ENCODE data around the gene TUBGCP3.
"Not testable (repeated sequence)": the region's sequence is repeated elsewhere in the genome, so short reads cannot be mapped to it uniquely, and the experiment has no call there.

DNA sequence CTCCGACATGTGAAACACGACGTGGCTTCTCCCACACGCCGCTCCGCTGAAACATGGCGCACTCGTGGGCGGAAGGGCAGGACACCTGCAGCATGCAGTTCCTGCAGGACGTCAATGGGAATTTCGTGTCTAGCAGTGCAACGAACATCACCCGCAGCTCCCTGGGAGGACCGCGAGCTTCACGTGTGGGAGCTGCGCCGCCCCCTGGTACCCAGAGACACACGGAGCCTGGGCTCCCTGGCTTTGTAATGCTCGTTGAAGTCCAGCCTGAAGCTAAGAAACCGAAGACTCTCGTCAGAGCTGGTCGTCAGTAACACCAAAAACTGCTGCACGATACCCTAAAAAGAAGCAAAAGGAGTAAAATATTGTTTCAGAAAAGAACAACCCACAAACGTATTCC is 102.1 kb downstream of the TUBGCP3 start:
- TF ChIP-seq, protein P1, sequence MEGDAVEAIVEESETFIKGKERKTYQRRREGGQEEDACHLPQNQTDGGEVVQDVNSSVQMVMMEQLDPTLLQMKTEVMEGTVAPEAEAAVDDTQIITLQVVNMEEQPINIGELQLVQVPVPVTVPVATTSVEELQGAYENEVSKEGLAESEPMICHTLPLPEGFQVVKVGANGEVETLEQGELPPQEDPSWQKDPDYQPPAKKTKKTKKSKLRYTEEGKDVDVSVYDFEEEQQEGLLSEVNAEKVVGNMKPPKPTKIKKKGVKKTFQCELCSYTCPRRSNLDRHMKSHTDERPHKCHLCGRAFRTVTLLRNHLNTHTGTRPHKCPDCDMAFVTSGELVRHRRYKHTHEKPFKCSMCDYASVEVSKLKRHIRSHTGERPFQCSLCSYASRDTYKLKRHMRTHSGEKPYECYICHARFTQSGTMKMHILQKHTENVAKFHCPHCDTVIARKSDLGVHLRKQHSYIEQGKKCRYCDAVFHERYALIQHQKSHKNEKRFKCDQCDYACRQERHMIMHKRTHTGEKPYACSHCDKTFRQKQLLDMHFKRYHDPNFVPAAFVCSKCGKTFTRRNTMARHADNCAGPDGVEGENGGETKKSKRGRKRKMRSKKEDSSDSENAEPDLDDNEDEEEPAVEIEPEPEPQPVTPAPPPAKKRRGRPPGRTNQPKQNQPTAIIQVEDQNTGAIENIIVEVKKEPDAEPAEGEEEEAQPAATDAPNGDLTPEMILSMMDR (conservative IDR thresholded peaks at IDR 0.05; ENCODE audit: low read length) = not testable (repeated sequence)
- TF ChIP-seq EZH2phosphoT487 (IDR thresholded peaks at IDR 0.05; ENCODE audit: borderline replicate concordance, low read depth, low read length) = not testable (repeated sequence)

Measured in OCI-LY7 (cell line).